ENCODE data around the gene FMR1NB. TPM values are rescaled to one million over a fixed set of nuclear protein-coding genes. Genes with fewer than 3 reads are reported as not detected.

Gene FMR1NB
- total RNA-seq, 1 experiment from 2014 or later: not detected

GRCh38 chrX:148069759-148070503 is 88.8 kb downstream of the FMR1NB start:
- TF ChIP-seq CTCF (IDR thresholded peaks at IDR 0.05; ENCODE audit: insufficient read depth in 1 of 2, low read depth in 1 of 2, low read length in 1 of 2, severe bottlenecking in 1 of 2, unreplicated experiment in 1 of 2): no peak
- no peaks in the 10 kb centered on the region for H3K36me3 Mint-ChIP-seq (ENCODE audit: insufficient read depth, unreplicated experiment)
- H3K4me1 Mint-ChIP-seq (ENCODE audit: low read depth, unreplicated experiment): no peaks in the 10 kb centered on the region
- intact Hi-C loops (cut with micrococcal nuclease; ENCODE audit: unreplicated experiment): no loop called here
- Histone ChIP-seq H3K9me3 (no peaks in the 10 kb centered on the region), H3K4me3 (ENCODE audit: low read depth, low read length) (no peak overlapping the region), H3K36me3 (ENCODE audit: control insufficient read depth, insufficient read depth, low read length) (no peaks in the 10 kb centered on the region), H3K4me1 (no peaks in the 10 kb centered on the region), H3K27me3 (replicated peaks; ENCODE audit: control insufficient read depth, insufficient read depth, low read length) (no peaks in the 10 kb centered on the region)
- ChIA-PET CTCF (no interaction called here), POLR2A (no interaction called here)
- no TSS peak for BruUV-seq (replicated peaks)
- H3K27me3 Mint-ChIP-seq (ENCODE audit: insufficient read depth, unreplicated experiment): no peaks in the 10 kb centered on the region
- no peak for DNase-seq
- no peak overlapping the region for H3K27ac Mint-ChIP-seq (ENCODE audit: unreplicated experiment)
- no peak overlapping the region for H3K4me3 Mint-ChIP-seq (ENCODE audit: unreplicated experiment)
- peaks cover 8% of the 10 kb centered on the region for H3K9me3 Mint-ChIP-seq (ENCODE audit: unreplicated experiment)

- no peak overlapping the region for H3K27ac Mint-ChIP-seq (ENCODE audit: unreplicated experiment)
- TF ChIP-seq CTCF (IDR thresholded peaks at IDR 0.05; ENCODE audit: insufficient read depth in 1 of 2, low read depth in 1 of 2, low read length in 1 of 2, severe bottlenecking in 1 of 2, unreplicated experiment in 1 of 2): no peak
- peaks cover 8% of the 10 kb centered on the region for H3K9me3 Mint-ChIP-seq (ENCODE audit: unreplicated experiment)
- H3K27me3 Mint-ChIP-seq (ENCODE audit: insufficient read depth, unreplicated experiment): no peaks in the 10 kb centered on the region
- no peaks in the 10 kb centered on the region for H3K36me3 Mint-ChIP-seq (ENCODE audit: insufficient read depth, unreplicated experiment)
- ChIA-PET CTCF (no interaction called here), POLR2A (no interaction called here)
- H3K4me3 Mint-ChIP-seq (ENCODE audit: unreplicated experiment): no peak overlapping the region
- Histone ChIP-seq H3K4me3 (ENCODE audit: low read depth, low read length) (no peak overlapping the region), H3K4me1 (no peaks in the 10 kb centered on the region), H3K9me3 (no peaks in the 10 kb centered on the region), H3K27me3 (replicated peaks; ENCODE audit: control insufficient read depth, insufficient read depth, low read length) (no peaks in the 10 kb centered on the region), H3K36me3 (ENCODE audit: control insufficient read depth, insufficient read depth, low read length) (no peaks in the 10 kb centered on the region)
- intact Hi-C loops (cut with micrococcal nuclease; ENCODE audit: unreplicated experiment): no loop called here
- no peak for DNase-seq
- no TSS peak for BruUV-seq (replicated peaks)
- no peaks in the 10 kb centered on the region for H3K4me1 Mint-ChIP-seq (ENCODE audit: low read depth, unreplicated experiment)
Measured at GRCh38 chrX:148070504-148070877, 89.4 kb downstream of the FMR1NB start.

Other genes starting within 250 kb of the FMR1NB start
- gene FMR1, start 69.4 kb upstream of the FMR1NB start, total RNA-seq (2022): 53.8 and 56.8 TPM in 2 replicates